Measurements from ENCODE around the gene INIP. TPM values are rescaled to one million over a fixed set of nuclear protein-coding genes. Genes with fewer than 3 reads are reported as not detected.

INIP gene
- polyA plus RNA-seq, 1 experiment, result 10.9 TPM

- H3K36me3 ChIP-seq (ENCODE audit: control insufficient read depth, insufficient read depth, low read length), result no peaks in the 10 kb centered on the region
- H3K27me3 ChIP-seq (ENCODE audit: control insufficient read depth, insufficient read depth, low read length), result no peaks in the 10 kb centered on the region
- no peak for TF ChIP-seq CTCF (IDR thresholded peaks at IDR 0.05; ENCODE audit: insufficient read depth, low read depth, low read length)
- ChIA-PET CTCF (no interaction called here), POLR2A (no interaction called here)
- DNase-seq (ENCODE audit: low read depth), result no peak
- H3K4me3 ChIP-seq (ENCODE audit: low read depth, low read length), result no peak overlapping the region
These were observed 44.2 kb upstream of the INIP start for GRCh38 chr9:112761912-112762655.

- POLR2A ChIA-PET, result no interaction called here
These were observed 42.9 kb upstream of the INIP start for GRCh38 chr9:112760821-112761220.

GRCh38 chr9:112757940-112758339, 40.0 kb upstream of the INIP start:
- ChIA-PET POLR2A (no interaction called here), CTCF (no interaction called here)
- no peak for TF ChIP-seq CTCF (IDR thresholded peaks at IDR 0.05; ENCODE audit: insufficient read depth, low read depth, low read length)
- Histone ChIP-seq H3K36me3 (ENCODE audit: control insufficient read depth, insufficient read depth, low read length) (no peaks in the 10 kb centered on the region), H3K4me3 (ENCODE audit: low read depth, low read length) (no peak overlapping the region), H3K27me3 (ENCODE audit: control insufficient read depth, insufficient read depth, low read length) (no peaks in the 10 kb centered on the region)
- no peak for DNase-seq (ENCODE audit: low read depth)

More at GRCh38 chr9:112760821-112761220, 42.9 kb upstream of the INIP start:
- no peak for DNase-seq (ENCODE audit: low read depth)
- Histone ChIP-seq H3K27me3 (ENCODE audit: control insufficient read depth, insufficient read depth, low read length) (no peaks in the 10 kb centered on the region), H3K36me3 (ENCODE audit: control insufficient read depth, insufficient read depth, low read length) (no peaks in the 10 kb centered on the region), H3K4me3 (ENCODE audit: low read depth, low read length) (no peak overlapping the region)
- TF ChIP-seq CTCF (IDR thresholded peaks at IDR 0.05; ENCODE audit: insufficient read depth, low read depth, low read length), result no peak
- CTCF ChIA-PET, result no interaction called here

- POLR2A ChIA-PET, result no interaction called here
- CTCF ChIA-PET, result no interaction called here
- TF ChIP-seq CTCF (IDR thresholded peaks at IDR 0.05; ENCODE audit: insufficient read depth, low read depth, low read length), result no peak
- DNase-seq (ENCODE audit: low read depth), result no peak
- no peaks in the 10 kb centered on the region for H3K36me3 ChIP-seq (ENCODE audit: control insufficient read depth, insufficient read depth, low read length)
- H3K4me3 ChIP-seq (ENCODE audit: low read depth, low read length), result no peak overlapping the region
- no peaks in the 10 kb centered on the region for H3K27me3 ChIP-seq (ENCODE audit: control insufficient read depth, insufficient read depth, low read length)
These were observed 39.5 kb upstream of the INIP start for GRCh38 chr9:112757282-112757883.

- H3K4me3 ChIP-seq (ENCODE audit: low read depth, low read length), result no peak overlapping the region
- DNase-seq (ENCODE audit: low read depth), result no peak
- no peaks in the 10 kb centered on the region for H3K27me3 ChIP-seq (ENCODE audit: control insufficient read depth, insufficient read depth, low read length)
- ChIA-PET POLR2A (no interaction called here), CTCF (interaction anchor here (1.0 kb wide), 1 partner anchor 37 kb away, joined by 3 read pairs; no protein-coding TSS in a partner anchor)
- TF ChIP-seq CTCF (IDR thresholded peaks at IDR 0.05; ENCODE audit: insufficient read depth, low read depth, low read length), result no peak
- H3K36me3 ChIP-seq (ENCODE audit: control insufficient read depth, insufficient read depth, low read length), result no peaks in the 10 kb centered on the region
These were observed 37.8 kb upstream of the INIP start for GRCh38 chr9:112755675-112756074.

All from BJ (cell line).